Stimulated activated CD4-positive, alpha-beta T cell treated with anti-CD3 and anti-CD28 coated beads, Interleukin-12 subunit alpha, Interleukin-12 subunit beta, amount 100 ng/mL, for 48 hours (primary cell): ENCODE data around the gene SERTAD2.

Source experiments
- DNase-seq, 3 donors: peaks; one replicate each; pipeline ENCODE4 v3.0.0-alpha.2; 2020; ENCODE audit warnings: low read depth in 2 of 3, low spot score in 1 of 3

Gene SERTAD2

GRCh38 chr2:64653109-64654062 is at the start of gene SERTAD2:
Gene SERTAD2 (minus strand): TSS chr2:64653913. CDS start chr2:64636871, 17,042 bp downstream.
- peak in 2 of 3 donors; percentile 54 to 71 for DNase-seq

GRCh38 chr2:64700133-64700809 is 46.6 kb upstream of the SERTAD2 start:
- DNase-seq = no peak

GRCh38 chr2:64699712-64700111 is 46.0 kb upstream of the SERTAD2 start:
- DNase-seq = peak in 2 of 3 donors; percentile 16 to 26

- DNase-seq = no peak
Observed at GRCh38 chr2:64698668-64699444, 45.1 kb upstream of the SERTAD2 start.

GRCh38 chr2:64698177-64698643 is 44.5 kb upstream of the SERTAD2 start:
- DNase-seq = no peak

GRCh38 chr2:64697297-64698176 is 43.8 kb upstream of the SERTAD2 start:
- DNase-seq = no peak

- DNase-seq = no peak
Observed at GRCh38 chr2:64696636-64697035, 42.9 kb upstream of the SERTAD2 start.

- no peak for DNase-seq
Observed at GRCh38 chr2:64695721-64696261, 42.1 kb upstream of the SERTAD2 start.

GRCh38 chr2:64692401-64692800 is 38.7 kb upstream of the SERTAD2 start:
- no peak for DNase-seq

- DNase-seq = no peak
Observed at GRCh38 chr2:64688909-64689308, 35.2 kb upstream of the SERTAD2 start.

GRCh38 chr2:64686283-64686956 is 32.7 kb upstream of the SERTAD2 start:
- DNase-seq = no peak

GRCh38 chr2:64685430-64685829 is 31.7 kb upstream of the SERTAD2 start:
- DNase-seq = no peak

GRCh38 chr2:64683771-64684510 is 30.2 kb upstream of the SERTAD2 start:
- no peak for DNase-seq

- no peak for DNase-seq
Observed at GRCh38 chr2:64681479-64681967, 27.8 kb upstream of the SERTAD2 start.

GRCh38 chr2:64679673-64680425 is 26.1 kb upstream of the SERTAD2 start:
- no peak for DNase-seq

GRCh38 chr2:64678771-64679590 is 25.3 kb upstream of the SERTAD2 start:
- DNase-seq = no peak

- DNase-seq = no peak
Observed at GRCh38 chr2:64677530-64677929, 23.8 kb upstream of the SERTAD2 start.
